Left lung (tissue), 10 donors: ENCODE measurements around the gene CCDC17. TPM values are rescaled to one million over a fixed set of nuclear protein-coding genes. Genes with fewer than 3 reads are reported as not detected.

Experiments
- ATAC-seq: fragments of 200-7000 bp; cut with Tn5 transposase; one replicate; pipeline ENCODE4 v1.9.1; 2020; ENCODE audit warnings: moderate library complexity
- DNase-seq, 4 donors: peaks; one replicate each; pipeline ENCODE4 v3.0.0-alpha.2; 2013 to 2020
- H3K27ac ChIP-seq, 2 donors: fragments of 200-600 bp; sonication (generic) in 1 of 2; one replicate each; pipeline versions ENCODE4 v1.5.0 to v1.8.0; 2020 to 2021
- H3K27me3 ChIP-seq, 2 donors: fragments of 200-600 bp; sonication (generic) in 1 of 2; one replicate each; pipeline versions ENCODE4 v1.5.0 to v1.8.0; 2020 to 2021
- H3K36me3 ChIP-seq, 2 donors: fragments of 200-600 bp; sonication (generic) in 1 of 2; one replicate each; pipeline versions ENCODE4 v1.5.0 to v1.8.0; 2020 to 2021
- H3K4me1 ChIP-seq, 2 donors: fragments of 200-600 bp; one replicate each; pipeline ENCODE4 v1.8.0; 2021
- H3K4me3 ChIP-seq, 2 donors: fragments of 200-600 bp; sonication (generic) in 1 of 2; one replicate each; pipeline versions ENCODE4 v1.5.0 to v1.8.0; 2020 to 2021; ENCODE audit warnings: mild to moderate bottlenecking in 1 of 2
- H3K9me3 ChIP-seq, 2 donors: fragments of 200-600 bp; sonication (generic) in 1 of 2; one replicate each; pipeline versions ENCODE4 v1.5.0 to v1.8.0; 2020 to 2021
- CTCF ChIP-seq, 2 donors: fragments of 200-600 bp; sonication (generic) in 1 of 2; IDR thresholded peaks; one replicate each; pipeline versions ENCODE4 v1.5.0 to v1.8.0; 2021; ENCODE audit warnings: antibody characterized with exemption in 2 of 2
- intact Hi-C, 2 donors: fragments of 100-400 bp; cut with DNase I; formaldehyde crosslinking; loops; one replicate each; pipeline versions ENCODE4 v1.11.2 to v1.14.2; 2022
- polyA plus RNA-seq, 6 donors: library from polyadenylated mRNA; unstranded; fragments of 120-200 nt; gene quantifications; one replicate each; pipeline ENCODE4 v1.2.1, GENCODE V29; 2013; ENCODE audit not compliant: insufficient read length in 6 of 6
- total RNA-seq, 2 donors: library from RNA; stranded (reverse); fragmentation: NEBNext Ultra II Directional; extraction: Animal tissue kit (Norgen Biotek cat#: 25700); gene quantifications; one replicate each; pipeline ENCODE4 v1.2.1, GENCODE V29; 2021
- donor health status: DM: no; HTN: yes; CAD: no.
- donor health status: DM: no; HTN: no; CAD: no.

Gene CCDC17
- total and polyA plus RNA-seq, 8 donors, result 0.70 to 16.2 (median 6.1) TPM

- H3K27me3 ChIP-seq, result no peaks in the 10 kb centered on the region
- DNase-seq, result no peak
- intact Hi-C loops, result no loop called here
- no peak for ATAC-seq
- H3K36me3 ChIP-seq, result peaks cover 2 to 97% of the 10 kb centered on the region in 2 donors
- no peaks in the 10 kb centered on the region for H3K9me3 ChIP-seq
- TF ChIP-seq CTCF (IDR thresholded peaks at IDR 0.05), result no peak
- H3K27ac ChIP-seq, result no peak overlapping the region
- H3K4me3 ChIP-seq, result no peak overlapping the region
- no peaks in the 10 kb centered on the region for H3K4me1 ChIP-seq
Observed at GRCh38 chr1:45629035-45629434, 5.2 kb upstream of the CCDC17 start.

- TF ChIP-seq CTCF (IDR thresholded peaks at IDR 0.05), result no peak
- no peak overlapping the region for H3K4me3 ChIP-seq
- peaks cover 2 to 92% of the 10 kb centered on the region in 2 donors for H3K36me3 ChIP-seq
- H3K27me3 ChIP-seq, result no peaks in the 10 kb centered on the region
- no peaks in the 10 kb centered on the region for H3K9me3 ChIP-seq
- H3K27ac ChIP-seq, result peak overlapping the region in 1 of 2 donors; percentile 70
- ATAC-seq (peak; percentile 11), DNase-seq (peak in 2 of 4 donors; percentile 9 to 79)
- peaks cover 0 to 12% of the 10 kb centered on the region in 2 donors for H3K4me1 ChIP-seq
- intact Hi-C loops, result no loop called here
Observed at GRCh38 chr1:45622524-45623394, 1.1 kb downstream of the CCDC17 start.

GRCh38 chr1:45621895-45622523, 1.8 kb downstream of the CCDC17 start:
- TF ChIP-seq CTCF (IDR thresholded peaks at IDR 0.05), result no peak
- ATAC-seq, result peak; percentile 9
- no peak for DNase-seq
- intact Hi-C loops, result no loop called here
- no peaks in the 10 kb centered on the region for H3K27me3 ChIP-seq
- H3K36me3 ChIP-seq, result peaks cover 0 to 92% of the 10 kb centered on the region in 2 donors
- no peak overlapping the region for H3K4me3 ChIP-seq
- H3K4me1 ChIP-seq, result peaks cover 0 to 12% of the 10 kb centered on the region in 2 donors
- no peaks in the 10 kb centered on the region for H3K9me3 ChIP-seq
- peak overlapping the region; percentile 17 to 70 for H3K27ac ChIP-seq

GRCh38 chr1:45621501-45621836, 2.4 kb downstream of the CCDC17 start:
- Histone ChIP-seq H3K27me3 (no peaks in the 10 kb centered on the region), H3K4me3 (no peak overlapping the region), H3K4me1 (peaks cover 0 to 12% of the 10 kb centered on the region in 2 donors), H3K27ac (peak overlapping the region; percentile 17 to 70), H3K36me3 (peaks cover 0 to 92% of the 10 kb centered on the region in 2 donors), H3K9me3 (no peaks in the 10 kb centered on the region)
- DNase-seq (no peak), ATAC-seq (peak; percentile 15)
- TF ChIP-seq CTCF (IDR thresholded peaks at IDR 0.05), result no peak
- intact Hi-C loops, result no loop called here
